ENCODE data around the gene ATP5PF.

Gene ATP5PF

GRCh38 chr21:25689226-25689625 lies 45.5 kb downstream of the ATP5PF start:
- no CpG with 5 or more reads among the region's 1 CpG for WGBS (ENCODE audit: insufficient coverage, insufficient read length)

GRCh38 chr21:25688275-25689155 lies 46.2 kb downstream of the ATP5PF start:
- H3K36me3 ChIP-seq (ENCODE audit: control insufficient read depth, insufficient read depth, low read length) = no peaks in the 10 kb centered on the region
- no peaks in the 10 kb centered on the region for H3K4me1 ChIP-seq (ENCODE audit: control insufficient read depth, insufficient read depth, low read length)
- H3K9me3 ChIP-seq (ENCODE audit: control insufficient read depth, insufficient read depth, low read length) = no peaks in the 10 kb centered on the region
- no peaks in the 10 kb centered on the region for H3K27me3 ChIP-seq (ENCODE audit: control insufficient read depth, insufficient read depth, low read length)
- DNase-seq (ENCODE audit: low read depth, low spot score) = no peak
- no peak overlapping the region for H3K4me3 ChIP-seq (ENCODE audit: low read length)
- H3K27ac ChIP-seq (ENCODE audit: low read length) = no peak overlapping the region
- WGBS (ENCODE audit: insufficient coverage, insufficient read length) = no CpG with 5 or more reads among the region's 9 CpGs

More at GRCh38 chr21:25689226-25689625, 45.5 kb downstream of the ATP5PF start:
- no peaks in the 10 kb centered on the region for H3K36me3 ChIP-seq (ENCODE audit: control insufficient read depth, insufficient read depth, low read length)
- no peaks in the 10 kb centered on the region for H3K27me3 ChIP-seq (ENCODE audit: control insufficient read depth, insufficient read depth, low read length)
- DNase-seq (ENCODE audit: low read depth, low spot score) = no peak
- no peaks in the 10 kb centered on the region for H3K4me1 ChIP-seq (ENCODE audit: control insufficient read depth, insufficient read depth, low read length)
- H3K4me3 ChIP-seq (ENCODE audit: low read length) = no peak overlapping the region
- H3K27ac ChIP-seq (ENCODE audit: low read length) = no peak overlapping the region
- H3K9me3 ChIP-seq (ENCODE audit: control insufficient read depth, insufficient read depth, low read length) = no peaks in the 10 kb centered on the region

GRCh38 chr21:25687787-25688186 lies 46.9 kb downstream of the ATP5PF start:
- no peaks in the 10 kb centered on the region for H3K4me1 ChIP-seq (ENCODE audit: control insufficient read depth, insufficient read depth, low read length)
- no peaks in the 10 kb centered on the region for H3K27me3 ChIP-seq (ENCODE audit: control insufficient read depth, insufficient read depth, low read length)
- H3K9me3 ChIP-seq (ENCODE audit: control insufficient read depth, insufficient read depth, low read length) = no peaks in the 10 kb centered on the region
- no peaks in the 10 kb centered on the region for H3K36me3 ChIP-seq (ENCODE audit: control insufficient read depth, insufficient read depth, low read length)
- H3K4me3 ChIP-seq (ENCODE audit: low read length) = no peak overlapping the region
- no peak for DNase-seq (ENCODE audit: low read depth, low spot score)
- WGBS (ENCODE audit: insufficient coverage, insufficient read length) = no CpG with 5 or more reads among the region's 4 CpGs
- H3K27ac ChIP-seq (ENCODE audit: low read length) = no peak overlapping the region

GRCh38 chr21:25682382-25682781 lies 52.3 kb downstream of the ATP5PF start:
- Histone ChIP-seq H3K4me1 (ENCODE audit: control insufficient read depth, insufficient read depth, low read length) (peaks cover 2% of the 10 kb centered on the region; the same call in 1 of the 2 replicates), H3K4me3 (ENCODE audit: low read length) (no peak overlapping the region), H3K9me3 (ENCODE audit: control insufficient read depth, insufficient read depth, low read length) (no peaks in the 10 kb centered on the region), H3K27ac (ENCODE audit: low read length) (no peak overlapping the region), H3K27me3 (ENCODE audit: control insufficient read depth, insufficient read depth, low read length) (no peaks in the 10 kb centered on the region), H3K36me3 (ENCODE audit: control insufficient read depth, insufficient read depth, low read length) (no peaks in the 10 kb centered on the region)
- DNase-seq (ENCODE audit: low read depth, low spot score) = no peak
- WGBS (ENCODE audit: insufficient coverage, insufficient read length) = no CpG with 5 or more reads among the region's 9 CpGs

- no peak overlapping the region for H3K27ac ChIP-seq (ENCODE audit: low read length)
- DNase-seq (ENCODE audit: low read depth, low spot score) = no peak
- H3K4me3 ChIP-seq (ENCODE audit: low read length) = no peak overlapping the region
Observed at GRCh38 chr21:25676451-25676850, 58.3 kb downstream of the ATP5PF start.

More at GRCh38 chr21:25676451-25676850, 58.3 kb downstream of the ATP5PF start:
- H3K9me3 ChIP-seq (ENCODE audit: control insufficient read depth, insufficient read depth, low read length) = no peaks in the 10 kb centered on the region
- H3K36me3 ChIP-seq (ENCODE audit: control insufficient read depth, insufficient read depth, low read length) = no peaks in the 10 kb centered on the region
- H3K27me3 ChIP-seq (ENCODE audit: control insufficient read depth, insufficient read depth, low read length) = no peaks in the 10 kb centered on the region
- no peaks in the 10 kb centered on the region for H3K4me1 ChIP-seq (ENCODE audit: control insufficient read depth, insufficient read depth, low read length)

All from iPS DF 6.9 (cell line).